GM18511 (cell line): ENCODE measurements around the gene DNAJC1.
"Not testable (repeated sequence)": the region's sequence is repeated elsewhere in the genome, so short reads cannot be mapped to it uniquely, and the experiment has no call there.

Experiments used
- ATAC-seq: cut with Tn5 transposase; IDR thresholded peaks from one replicate; pipeline ENCODE4 v1.9.1; 2021; ENCODE audit warnings: mild to moderate bottlenecking, moderate library complexity; ENCODE audit not compliant: unreplicated experiment

Gene DNAJC1, protein sequence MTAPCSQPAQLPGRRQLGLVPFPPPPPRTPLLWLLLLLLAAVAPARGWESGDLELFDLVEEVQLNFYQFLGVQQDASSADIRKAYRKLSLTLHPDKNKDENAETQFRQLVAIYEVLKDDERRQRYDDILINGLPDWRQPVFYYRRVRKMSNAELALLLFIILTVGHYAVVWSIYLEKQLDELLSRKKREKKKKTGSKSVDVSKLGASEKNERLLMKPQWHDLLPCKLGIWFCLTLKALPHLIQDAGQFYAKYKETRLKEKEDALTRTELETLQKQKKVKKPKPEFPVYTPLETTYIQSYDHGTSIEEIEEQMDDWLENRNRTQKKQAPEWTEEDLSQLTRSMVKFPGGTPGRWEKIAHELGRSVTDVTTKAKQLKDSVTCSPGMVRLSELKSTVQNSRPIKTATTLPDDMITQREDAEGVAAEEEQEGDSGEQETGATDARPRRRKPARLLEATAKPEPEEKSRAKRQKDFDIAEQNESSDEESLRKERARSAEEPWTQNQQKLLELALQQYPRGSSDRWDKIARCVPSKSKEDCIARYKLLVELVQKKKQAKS

GRCh38 chr10:22003177-22003963, at the start of gene DNAJC1:
TSS of gene DNAJC1 (minus strand) at chr10:22003730. CDS start at chr10:22003434, 296 bp downstream.
- peak; percentile 95 for ATAC-seq

GRCh38 chr10:22053048-22053447, 49.5 kb upstream of the DNAJC1 start:
- no peak for ATAC-seq

DNA sequence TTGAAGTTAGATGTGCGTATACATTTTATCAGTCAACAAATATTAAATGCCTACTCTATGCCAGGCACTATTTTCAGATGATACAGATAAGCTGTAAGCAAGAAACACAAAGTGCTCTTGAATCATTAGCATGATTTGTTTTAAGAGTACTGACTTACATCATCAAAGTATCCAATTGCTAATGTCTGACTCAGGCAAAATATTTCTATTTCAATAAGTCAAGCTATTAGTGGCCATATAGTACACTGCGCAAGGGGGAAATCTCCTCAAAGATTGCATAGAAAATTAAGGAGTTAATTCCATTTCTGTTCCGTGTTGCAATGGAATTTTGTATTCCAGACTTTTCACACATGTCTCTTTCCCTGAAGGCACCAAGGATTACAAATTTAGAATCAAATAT, 46.1 kb upstream of the DNAJC1 start:
- ATAC-seq, result no peak

DNA sequence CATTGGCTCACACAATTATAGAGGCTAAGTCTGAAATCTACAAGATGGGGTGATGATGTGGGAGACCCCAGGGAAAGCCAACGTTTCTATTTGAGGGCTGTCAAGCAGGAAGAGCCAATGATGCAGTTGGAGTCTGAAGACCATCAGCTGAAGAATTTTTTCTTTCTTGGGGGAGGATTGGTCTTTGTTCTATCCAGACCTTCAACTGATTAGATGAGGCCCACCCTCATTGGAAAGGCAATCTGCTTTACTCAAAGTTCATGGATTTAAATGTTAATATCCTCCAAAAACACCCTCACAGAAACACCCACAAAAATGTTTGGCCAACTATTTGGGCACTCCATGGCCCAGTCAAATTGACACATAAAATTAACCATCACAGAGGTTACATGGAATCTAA, 44.3 kb upstream of the DNAJC1 start:
- ATAC-seq, result no peak

GRCh38 chr10:22043327-22043633, 39.8 kb upstream of the DNAJC1 start:
- ATAC-seq, result no peak

DNA sequence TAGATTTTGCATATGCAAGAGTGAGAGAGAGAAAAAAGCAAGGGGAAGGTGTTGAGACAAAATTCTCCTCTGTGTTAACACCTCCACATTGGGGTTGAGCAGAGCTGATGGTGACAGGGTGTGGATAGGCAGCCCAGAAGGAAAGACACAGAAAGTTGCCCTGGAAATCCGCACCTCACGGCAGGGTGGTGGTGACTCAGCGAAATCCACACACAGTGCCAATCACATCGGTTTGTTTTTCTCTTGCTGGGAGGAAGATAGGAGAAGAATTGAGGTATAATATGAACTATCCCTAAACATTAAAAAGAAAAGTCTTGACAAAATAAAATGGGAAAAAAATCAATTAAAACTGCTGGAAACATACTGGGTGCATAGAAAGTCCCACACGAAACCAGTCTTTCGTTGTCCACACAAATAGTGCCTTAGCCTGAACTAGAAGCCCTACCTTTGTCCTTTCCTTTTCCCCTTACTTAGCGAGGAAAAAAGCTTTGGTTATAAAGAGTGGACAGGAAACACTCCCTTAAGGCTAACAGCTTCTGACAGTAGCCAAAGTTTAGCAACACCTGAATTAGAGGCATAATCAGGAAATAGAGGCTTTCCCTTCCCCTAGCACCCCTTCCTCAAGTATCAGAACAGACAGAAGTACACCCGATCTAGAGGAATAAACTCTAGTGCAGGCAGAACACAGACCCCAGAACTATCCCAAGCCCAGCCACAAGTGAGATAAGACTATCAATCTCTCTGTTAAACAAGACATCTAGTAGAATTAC, 39.2 kb upstream of the DNAJC1 start:
- ATAC-seq, result no peak

DNA sequence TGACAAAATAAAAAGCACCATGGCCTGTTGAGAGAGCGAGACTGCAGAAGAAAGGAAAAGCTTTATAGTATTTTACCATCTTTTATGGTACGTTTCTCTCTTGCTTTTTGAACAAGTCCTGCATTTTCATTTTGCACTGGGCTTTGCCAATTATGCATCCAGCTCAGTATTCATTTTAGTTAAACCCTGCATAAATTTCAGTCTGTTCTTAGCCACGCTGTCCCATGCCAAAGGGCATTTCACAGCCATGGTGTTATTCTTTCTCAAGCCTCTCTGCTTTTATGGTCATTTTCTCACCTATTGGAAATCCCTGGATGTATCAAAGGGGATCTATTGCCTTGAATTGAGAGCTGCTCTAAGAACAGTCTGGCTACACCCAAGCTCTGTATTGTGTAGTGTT, 30.8 kb upstream of the DNAJC1 start:
- ATAC-seq, result no peak

GRCh38 chr10:22032268-22032667, 28.7 kb upstream of the DNAJC1 start:
- not testable (repeated sequence) for ATAC-seq

- no peak for ATAC-seq
These were observed 26.9 kb upstream of the DNAJC1 start for GRCh38 chr10:22030421-22030820.

- no peak for ATAC-seq
These were observed 26.1 kb upstream of the DNAJC1 start for GRCh38 chr10:22029445-22030236.

DNA sequence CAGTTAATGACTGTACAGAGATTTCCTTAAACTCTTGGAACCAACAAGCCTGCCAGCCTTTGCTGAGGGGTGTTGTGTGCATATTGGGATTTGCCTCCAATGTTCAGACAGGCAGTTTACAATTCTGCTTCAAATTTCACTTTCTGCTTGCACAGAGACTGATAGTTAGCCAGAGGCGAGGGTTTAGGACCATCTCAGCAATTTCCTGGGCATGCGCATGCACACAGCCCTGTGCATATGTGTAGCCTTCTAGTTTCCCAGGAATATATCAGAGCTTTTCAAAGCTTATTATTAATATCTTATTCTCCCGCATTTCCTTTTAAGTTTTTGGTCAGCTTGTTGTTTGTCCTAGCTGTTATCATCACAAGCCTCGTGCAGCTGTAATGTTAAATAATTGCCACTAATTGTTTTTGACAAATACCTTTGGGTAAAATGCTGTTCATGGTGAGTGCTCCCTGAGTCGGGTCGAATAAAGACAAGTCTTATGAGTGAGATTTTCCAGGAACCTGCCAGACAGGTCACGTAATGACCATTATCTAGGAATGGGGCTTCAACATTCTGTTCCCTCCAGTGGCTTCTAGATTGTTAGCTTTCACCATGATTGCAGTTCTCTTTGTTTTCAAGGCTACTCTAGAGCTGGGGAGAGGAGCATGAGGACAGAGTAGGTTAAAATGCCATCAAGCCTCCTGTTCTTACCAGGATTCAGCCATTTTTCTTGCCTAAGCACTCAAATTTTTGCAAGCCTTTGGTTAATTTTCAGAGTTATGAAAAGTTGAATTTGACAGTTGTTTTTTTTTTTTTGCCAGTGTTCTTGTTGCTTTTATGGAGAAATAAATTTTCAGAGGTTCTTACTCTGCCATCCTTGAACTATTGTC, 24.1 kb upstream of the DNAJC1 start:
- ATAC-seq, result no peak

- no peak for ATAC-seq
These were observed 22.8 kb upstream of the DNAJC1 start for GRCh38 chr10:22026287-22026686.

DNA sequence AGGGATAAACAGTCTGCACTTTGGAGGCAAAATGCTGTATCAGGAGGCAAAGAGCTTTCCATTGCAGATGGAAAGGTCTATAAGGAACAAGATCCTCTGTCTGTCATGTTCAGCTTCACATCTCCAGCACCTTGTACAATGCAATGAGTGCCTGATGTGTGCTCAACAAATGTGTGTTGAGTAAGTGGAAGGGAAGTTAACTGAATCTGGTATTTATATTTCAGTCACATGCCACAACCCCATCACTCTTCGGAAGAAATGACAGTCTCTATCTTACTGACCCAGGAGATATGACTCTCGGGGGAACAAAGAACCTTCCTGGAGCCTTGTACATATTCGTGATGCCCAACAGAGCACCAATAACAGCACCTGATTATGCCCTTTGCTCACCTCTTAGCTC, 20.0 kb upstream of the DNAJC1 start:
- no peak for ATAC-seq

GRCh38 chr10:22022257-22023032, 18.9 kb upstream of the DNAJC1 start:
- no peak for ATAC-seq

DNA sequence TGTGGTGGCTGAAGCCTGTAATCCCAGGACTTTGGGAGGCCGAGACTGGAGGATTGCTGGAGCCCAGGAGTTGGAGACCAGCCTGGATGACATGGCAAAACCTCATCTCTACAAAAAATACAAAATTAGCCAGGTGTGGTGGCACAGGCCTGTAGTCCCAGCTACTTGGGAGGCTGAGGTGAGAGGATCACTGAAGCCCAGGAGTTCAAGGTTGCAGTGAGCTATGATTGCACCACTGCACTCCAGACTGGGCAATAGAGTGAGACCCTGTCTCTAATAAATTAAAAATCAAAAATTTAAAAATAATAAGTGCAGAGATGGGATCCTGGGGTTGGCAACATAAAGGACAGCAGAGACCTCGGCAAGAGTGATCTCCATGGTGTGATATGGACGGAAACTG, 17.6 kb upstream of the DNAJC1 start:
- ATAC-seq, result not testable (repeated sequence)

DNA sequence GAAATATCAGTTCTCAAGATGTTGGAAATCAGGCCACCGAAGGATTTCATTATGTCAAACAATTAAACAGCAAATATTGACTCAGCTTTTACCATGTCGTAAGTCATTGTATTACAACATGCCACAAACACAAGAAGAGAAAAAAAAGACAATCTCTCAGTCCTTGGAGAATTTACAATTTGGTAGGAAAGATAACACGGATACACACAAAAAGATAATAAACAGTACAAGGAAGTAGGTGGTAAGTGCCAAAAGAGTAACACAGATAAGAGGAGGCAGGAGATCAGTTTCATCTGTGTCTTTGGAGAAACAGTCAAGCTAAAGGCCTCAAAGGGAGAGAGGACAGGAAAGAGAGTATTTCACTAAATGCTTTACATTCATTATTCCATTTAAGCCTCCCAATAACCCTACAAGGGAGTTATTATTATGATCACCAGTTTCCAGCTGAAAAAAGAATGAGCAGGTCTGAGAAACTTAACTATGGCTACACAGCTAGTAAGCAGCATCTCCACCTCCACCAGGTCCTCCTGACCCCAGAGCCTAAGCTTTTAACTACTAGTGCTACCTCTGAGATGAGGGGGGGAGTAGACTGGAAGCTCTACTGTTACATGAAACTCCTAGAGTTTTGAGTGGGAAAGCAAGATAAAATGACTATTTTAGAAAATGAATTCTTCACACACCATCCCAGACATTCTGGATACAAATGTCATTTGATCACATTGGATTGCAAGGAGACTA, 13.9 kb upstream of the DNAJC1 start:
- ATAC-seq, result no peak

DNA sequence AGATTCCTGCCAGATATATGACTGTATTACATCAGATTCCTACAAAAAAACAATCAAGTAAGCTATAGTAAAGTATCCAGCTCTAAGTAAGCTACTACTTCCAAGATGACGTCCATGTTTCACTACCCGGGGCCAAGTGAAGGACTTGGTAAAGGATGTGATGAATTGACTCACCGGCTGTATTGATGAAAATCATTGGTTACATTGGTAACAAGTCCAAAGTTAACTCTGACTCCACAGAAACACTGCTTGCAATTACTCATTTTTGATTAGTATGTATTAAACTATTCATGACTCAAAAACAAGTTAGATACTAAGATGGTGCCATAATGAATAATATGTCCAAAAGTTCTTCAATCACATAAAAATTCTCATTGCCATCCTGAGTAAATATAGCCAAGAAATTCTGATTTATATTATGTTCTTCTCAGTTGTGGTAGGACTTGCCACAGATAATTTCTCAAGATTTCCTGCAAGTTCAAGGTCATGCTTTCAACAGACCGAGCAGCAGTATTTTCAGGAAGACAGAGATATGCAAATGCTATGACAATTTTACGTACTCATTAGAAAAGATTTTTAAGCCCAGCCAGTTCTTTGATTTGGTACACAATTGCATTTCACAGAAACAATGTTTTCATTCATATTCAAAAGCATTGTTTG, 12.6 kb upstream of the DNAJC1 start:
- ATAC-seq, result no peak
